ENCODE measurements around the gene PLEKHG4B.
"Not testable (repeated sequence)": the region's sequence is repeated elsewhere in the genome, so short reads cannot be mapped to it uniquely, and the experiment has no call there.

PLEKHG4B gene

DNA sequence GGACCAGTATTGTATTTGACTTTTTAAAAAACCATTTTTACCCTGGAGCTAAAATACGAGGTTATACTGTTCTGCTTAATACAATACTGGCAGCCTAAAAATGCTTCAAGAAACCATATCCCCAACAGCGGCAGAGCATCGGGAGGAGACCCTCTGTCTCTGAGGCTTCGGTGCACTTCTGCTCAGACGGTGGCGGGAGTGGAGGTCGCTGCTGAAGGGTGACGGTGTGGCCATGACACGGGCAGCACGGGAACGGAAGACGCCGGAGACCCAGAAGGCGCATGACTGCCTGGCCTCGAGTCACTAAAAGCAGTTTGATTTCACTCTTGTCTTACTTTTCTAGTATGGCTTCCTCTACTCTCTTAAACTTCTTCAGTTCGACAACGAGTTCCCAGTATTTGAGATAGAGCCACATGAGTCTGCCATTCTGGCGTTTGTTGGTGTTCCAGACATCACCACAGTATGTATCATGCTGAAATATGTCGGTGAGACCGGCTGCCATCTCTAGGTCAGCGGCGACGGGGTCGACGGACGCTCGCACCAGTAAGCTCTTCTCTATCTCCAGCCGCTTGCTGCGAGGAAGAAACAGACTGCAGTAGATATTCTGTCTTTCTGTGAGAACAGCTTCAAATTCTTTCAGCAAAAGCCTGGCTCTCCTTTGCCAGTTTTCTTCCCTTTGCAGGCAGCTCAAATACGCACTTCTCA lies 113.2 kb downstream of the PLEKHG4B start:
- no peak for DNase-seq (ENCODE audit: low read depth)
- TF ChIP-seq, protein P1, sequence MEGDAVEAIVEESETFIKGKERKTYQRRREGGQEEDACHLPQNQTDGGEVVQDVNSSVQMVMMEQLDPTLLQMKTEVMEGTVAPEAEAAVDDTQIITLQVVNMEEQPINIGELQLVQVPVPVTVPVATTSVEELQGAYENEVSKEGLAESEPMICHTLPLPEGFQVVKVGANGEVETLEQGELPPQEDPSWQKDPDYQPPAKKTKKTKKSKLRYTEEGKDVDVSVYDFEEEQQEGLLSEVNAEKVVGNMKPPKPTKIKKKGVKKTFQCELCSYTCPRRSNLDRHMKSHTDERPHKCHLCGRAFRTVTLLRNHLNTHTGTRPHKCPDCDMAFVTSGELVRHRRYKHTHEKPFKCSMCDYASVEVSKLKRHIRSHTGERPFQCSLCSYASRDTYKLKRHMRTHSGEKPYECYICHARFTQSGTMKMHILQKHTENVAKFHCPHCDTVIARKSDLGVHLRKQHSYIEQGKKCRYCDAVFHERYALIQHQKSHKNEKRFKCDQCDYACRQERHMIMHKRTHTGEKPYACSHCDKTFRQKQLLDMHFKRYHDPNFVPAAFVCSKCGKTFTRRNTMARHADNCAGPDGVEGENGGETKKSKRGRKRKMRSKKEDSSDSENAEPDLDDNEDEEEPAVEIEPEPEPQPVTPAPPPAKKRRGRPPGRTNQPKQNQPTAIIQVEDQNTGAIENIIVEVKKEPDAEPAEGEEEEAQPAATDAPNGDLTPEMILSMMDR (IDR thresholded peaks at IDR 0.05; ENCODE audit: low read depth, low read length, missing control alignments) = no peak
- no peak overlapping the region for H3K4me3 ChIP-seq (ENCODE audit: low read depth, low read length)
- in situ Hi-C loops (cut with HindIII; ENCODE audit: low sequenced_read_pairs) = no loop called here

DNA sequence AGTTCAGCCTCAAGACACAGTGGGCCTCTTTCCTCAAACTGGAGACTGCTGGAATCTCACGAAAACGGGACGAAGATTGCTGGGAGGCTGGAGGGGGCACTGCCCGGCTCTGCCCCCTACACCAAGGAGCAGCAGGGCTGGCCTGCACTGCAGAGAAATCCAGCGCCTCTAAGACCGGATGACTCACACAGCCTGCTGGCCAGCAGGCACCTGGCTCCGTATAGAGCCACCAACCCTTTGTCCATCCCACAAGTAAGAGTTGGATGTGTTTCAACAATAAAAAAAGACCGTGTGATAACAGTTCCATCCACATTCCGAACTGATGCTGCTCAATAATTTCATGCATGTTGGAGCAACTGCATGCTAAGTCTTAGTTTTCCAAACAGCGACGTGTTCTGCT lies 114.4 kb downstream of the PLEKHG4B start:
- in situ Hi-C loops (cut with HindIII; ENCODE audit: low sequenced_read_pairs) = no loop called here
- no peak overlapping the region for H3K4me3 ChIP-seq (ENCODE audit: low read depth, low read length)
- TF ChIP-seq, protein P1 (IDR thresholded peaks at IDR 0.05; ENCODE audit: low read depth, low read length, missing control alignments) = no peak
- DNase-seq (ENCODE audit: low read depth) = no peak

DNA sequence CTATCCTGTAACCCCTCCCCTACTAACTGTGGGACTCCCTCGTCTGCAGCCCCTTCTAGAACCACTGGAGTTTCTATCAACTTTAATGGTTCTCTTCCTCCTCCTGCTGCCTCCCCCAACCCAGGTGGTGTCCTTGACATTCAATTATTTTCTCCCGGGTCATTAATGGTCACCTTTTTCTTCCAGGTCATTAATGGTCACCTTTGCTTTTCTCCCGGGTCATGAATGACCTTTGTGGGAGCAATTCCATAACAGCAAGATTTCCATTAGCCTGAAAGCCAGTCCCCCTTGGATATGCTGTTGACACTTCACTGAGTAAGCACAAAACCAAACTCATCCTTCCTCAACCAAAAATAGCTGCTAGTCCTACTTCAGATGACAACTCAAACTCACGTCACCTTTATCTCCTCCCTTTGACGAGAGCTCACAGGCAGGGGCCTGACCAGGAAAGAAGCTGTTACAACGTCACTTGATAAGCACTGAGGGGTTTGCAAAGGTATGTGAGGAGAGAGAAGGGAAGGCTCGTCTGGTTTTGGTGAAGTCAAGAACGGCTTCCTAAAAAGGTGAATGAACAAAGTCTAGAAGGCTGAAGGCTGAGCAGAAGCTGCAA lies 115.1 kb downstream of the PLEKHG4B start:
- TF ChIP-seq, protein P1 (IDR thresholded peaks at IDR 0.05; ENCODE audit: low read depth, low read length, missing control alignments) = no peak
- no peak for DNase-seq (ENCODE audit: low read depth)
- in situ Hi-C loops (cut with HindIII; ENCODE audit: low sequenced_read_pairs) = no loop called here
- H3K4me3 ChIP-seq (ENCODE audit: low read depth, low read length) = no peak overlapping the region

DNA sequence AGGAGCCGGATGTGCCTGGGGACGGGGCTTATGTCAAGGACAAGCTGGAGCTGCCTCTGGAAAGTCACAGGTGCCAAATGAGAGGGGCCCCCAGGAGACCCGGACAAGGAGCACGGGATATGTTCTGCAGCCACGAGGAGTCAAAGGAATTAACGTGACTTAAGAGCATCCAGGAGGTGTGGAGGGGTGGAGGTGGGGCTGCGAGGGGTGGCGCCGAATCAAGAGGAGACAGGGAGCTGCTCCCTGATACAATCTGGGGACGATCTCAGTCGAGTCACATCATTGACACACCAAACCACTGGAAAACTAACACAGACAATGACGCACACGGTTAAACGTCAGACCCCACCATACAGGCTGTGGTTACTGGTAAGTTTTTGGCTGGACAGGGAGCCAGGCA lies 115.6 kb downstream of the PLEKHG4B start:
- DNase-seq (ENCODE audit: low read depth) = no peak
- TF ChIP-seq, protein P1 (IDR thresholded peaks at IDR 0.05; ENCODE audit: low read depth, low read length, missing control alignments) = no peak
- no peak overlapping the region for H3K4me3 ChIP-seq (ENCODE audit: low read depth, low read length)
- in situ Hi-C loops (cut with HindIII; ENCODE audit: low sequenced_read_pairs) = no loop called here

DNA sequence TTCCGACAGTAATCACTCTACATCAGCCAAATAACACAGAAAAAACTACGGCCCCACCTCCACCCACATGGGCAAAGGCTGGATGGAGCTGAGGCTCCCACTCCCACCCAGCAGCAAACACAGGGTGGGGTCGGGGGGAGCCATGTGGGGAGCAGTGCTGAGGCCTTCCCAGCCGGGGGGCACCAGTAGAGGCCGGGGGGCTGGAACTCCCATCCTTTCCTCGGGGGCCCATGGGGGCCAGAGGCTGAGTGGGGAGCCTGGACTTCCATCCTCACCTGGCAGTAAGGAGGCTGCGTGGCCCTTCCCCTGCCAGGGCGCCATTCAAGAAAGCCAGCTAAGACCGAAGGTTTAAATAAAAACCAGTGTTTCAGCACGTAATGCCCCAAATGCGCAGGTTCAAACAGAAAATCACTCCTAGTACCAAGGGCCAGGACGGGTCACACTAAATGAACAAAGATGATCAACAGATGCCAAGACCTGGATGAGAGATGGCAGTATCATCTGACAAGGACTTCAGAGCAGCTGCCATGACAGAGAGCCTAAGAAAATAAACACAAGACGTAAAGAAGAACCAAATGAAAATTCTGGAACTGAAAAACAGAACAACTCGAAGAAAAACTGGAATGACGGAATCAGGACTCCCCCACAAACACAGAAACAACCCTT lies 116.6 kb downstream of the PLEKHG4B start:
- TF ChIP-seq, protein P1 (IDR thresholded peaks at IDR 0.05; ENCODE audit: low read depth, low read length, missing control alignments) = no peak
- no peak overlapping the region for H3K4me3 ChIP-seq (ENCODE audit: low read depth, low read length)
- in situ Hi-C loops (cut with HindIII; ENCODE audit: low sequenced_read_pairs) = no loop called here
- no peak for DNase-seq (ENCODE audit: low read depth)

DNA sequence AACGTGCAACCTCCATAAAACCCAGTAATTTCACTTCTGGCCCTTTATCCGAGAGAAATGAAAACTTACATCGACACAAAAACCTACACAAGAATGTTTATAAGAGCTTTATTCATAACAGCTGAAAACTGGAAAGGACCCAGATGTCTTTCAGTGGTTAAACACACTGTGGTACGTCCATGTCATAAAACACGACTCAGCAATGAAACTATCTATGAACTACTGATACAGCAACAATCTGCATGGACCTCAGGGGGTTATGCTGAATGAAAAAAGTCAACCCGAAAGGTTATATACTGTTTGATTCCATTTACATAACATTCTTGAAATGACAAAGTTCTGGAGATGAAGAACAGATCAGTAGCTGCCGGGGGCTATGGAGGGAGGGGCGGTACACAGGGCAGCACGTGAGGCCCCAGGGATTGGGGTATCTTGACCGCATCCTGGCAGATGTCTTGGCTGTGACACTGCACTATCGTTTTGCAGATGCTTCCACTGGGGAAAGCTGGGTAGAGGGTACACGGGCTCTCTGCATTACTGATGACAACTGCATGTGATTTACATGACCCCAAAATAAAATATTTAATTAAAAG lies 121.9 kb downstream of the PLEKHG4B start:
- TF ChIP-seq, protein P1 (IDR thresholded peaks at IDR 0.05; ENCODE audit: low read depth, low read length, missing control alignments) = no peak
- no peak overlapping the region for H3K4me3 ChIP-seq (ENCODE audit: low read depth, low read length)
- DNase-seq (ENCODE audit: low read depth) = no peak
- in situ Hi-C loops (cut with HindIII; ENCODE audit: low sequenced_read_pairs) = no loop called here

DNA sequence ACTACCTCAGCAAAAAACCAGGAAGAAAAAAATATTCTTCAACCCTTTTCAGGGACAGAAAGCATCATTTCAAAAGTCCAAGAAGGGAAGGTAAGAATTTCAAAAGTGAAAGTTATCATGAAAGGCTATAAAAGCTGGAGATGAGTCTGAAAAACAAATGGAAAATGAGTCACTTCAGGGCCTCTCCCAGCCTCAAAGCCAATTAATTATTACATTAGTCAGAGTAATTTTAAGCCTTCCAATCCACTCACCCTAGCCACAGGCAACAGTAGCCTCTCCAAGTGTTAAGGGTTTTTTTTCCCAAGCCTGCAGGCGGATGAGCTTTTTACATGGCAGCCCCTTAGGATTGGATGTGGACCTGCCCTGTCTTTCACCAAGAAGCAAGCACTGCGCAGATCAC lies 123.3 kb downstream of the PLEKHG4B start:
- DNase-seq (ENCODE audit: low read depth); in situ Hi-C loops (cut with HindIII; ENCODE audit: low sequenced_read_pairs); H3K4me3 ChIP-seq (ENCODE audit: low read depth, low read length): not testable (repeated sequence)

DNA sequence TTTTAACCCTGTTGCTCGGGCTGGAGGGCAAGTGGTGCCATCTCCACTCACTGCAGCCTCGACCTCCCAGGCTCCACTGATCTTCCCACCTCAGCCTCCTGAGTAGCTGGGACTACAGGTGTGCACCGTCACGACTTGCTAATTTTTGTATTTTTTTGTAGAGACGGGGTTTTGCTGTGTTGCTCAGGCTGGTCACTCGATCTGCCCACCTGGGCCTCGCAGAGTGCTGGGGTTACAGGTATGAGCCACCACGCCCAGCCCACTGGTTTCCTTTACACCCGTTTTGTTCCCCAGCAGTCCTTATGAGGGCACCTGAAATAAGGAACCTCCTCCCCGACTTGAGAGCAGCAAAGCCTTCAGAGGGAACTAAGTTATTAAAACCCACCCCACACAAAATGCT lies 124.1 kb downstream of the PLEKHG4B start:
- DNase-seq (ENCODE audit: low read depth); in situ Hi-C loops (cut with HindIII; ENCODE audit: low sequenced_read_pairs); H3K4me3 ChIP-seq (ENCODE audit: low read depth, low read length): not testable (repeated sequence)

Data from astrocyte of the cerebellum (primary cell).